NCI-H2171 treated with DMSO at 0.1 percent for 48 hours (cell line): ENCODE results near the gene FLG.
"Not testable (repeated sequence)": the region's sequence is repeated elsewhere in the genome, so short reads cannot be mapped to it uniquely, and the experiment has no call there.

Source experiments
- DNase-seq: peaks from one replicate; lab custom pipeline; 2025; lab: John Stamatoyannopoulos, UW

The FLG gene

GRCh38 chr1:152325111-152325510, at the start of gene FLG:
Gene FLG (minus strand): TSS chr1:152325239. CDS start chr1:152315456, 9,783 bp downstream.
- DNase-seq: no peak

DNA sequence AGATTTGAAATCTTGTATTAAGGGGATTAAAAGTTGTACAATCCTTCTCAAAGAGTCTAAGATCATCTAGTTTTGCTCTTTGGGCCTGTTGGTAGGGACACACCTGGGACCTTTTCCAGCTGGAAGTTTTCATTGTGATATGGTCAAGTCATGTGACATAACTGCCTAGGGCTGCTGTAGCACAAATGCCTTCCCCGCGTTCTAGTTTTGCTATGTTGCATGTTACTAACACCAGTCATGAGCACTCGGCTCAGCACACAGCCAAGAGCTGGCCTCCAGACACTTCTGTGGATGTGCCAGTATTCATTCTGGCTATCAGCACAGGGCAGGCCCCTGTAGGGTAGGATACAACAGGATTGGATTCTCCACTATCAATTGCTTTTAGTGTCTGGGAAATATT, 49.4 kb upstream of the FLG start:
- DNase-seq: no peak

- DNase-seq: no peak
Observed at GRCh38 chr1:152372672-152373071, 47.6 kb upstream of the FLG start.

DNA sequence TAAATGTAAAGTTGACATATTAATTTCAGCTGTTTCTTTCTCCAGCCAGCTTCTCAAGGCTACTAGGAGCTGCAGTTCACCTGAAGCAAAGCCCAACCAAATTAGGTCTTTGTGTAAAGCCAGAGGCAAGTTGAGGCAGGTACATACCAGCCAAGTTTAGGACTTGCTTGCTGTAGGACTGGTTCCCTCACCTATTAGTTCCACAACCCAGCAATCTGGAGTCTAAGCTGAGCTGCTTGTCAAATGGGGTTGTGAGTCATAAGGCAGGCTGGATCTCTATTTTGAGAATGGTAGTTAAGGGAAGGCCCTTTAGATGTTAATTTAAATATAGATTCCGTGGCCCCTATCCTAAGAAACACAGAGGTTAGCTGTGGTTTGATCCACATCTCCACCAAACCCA, 42.4 kb upstream of the FLG start:
- DNase-seq: no peak

GRCh38 chr1:152359906-152360305, 34.9 kb upstream of the FLG start, which contains the start of gene FLG2:
Gene FLG2 (minus strand): TSS chr1:152360006. CDS start chr1:152358884, 1,122 bp downstream.
- DNase-seq: no peak

DNA sequence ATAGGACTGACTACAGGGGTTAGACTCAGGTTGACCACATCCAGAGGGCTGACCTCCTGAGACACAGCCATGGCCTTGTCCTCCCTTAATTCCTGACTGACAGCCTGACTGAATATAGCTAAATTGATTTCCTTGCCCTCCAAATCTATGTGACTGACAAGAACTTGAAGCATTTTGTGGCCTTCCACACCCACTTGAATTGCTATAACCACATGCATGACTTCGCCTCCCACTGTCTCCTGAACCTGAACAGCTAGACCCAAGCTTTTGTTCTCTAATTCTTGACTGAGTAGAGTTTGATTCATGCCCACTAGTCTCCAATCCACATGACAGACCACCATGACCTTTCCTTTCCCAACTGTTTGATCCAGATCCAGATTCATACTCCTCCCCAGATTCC, 31.7 kb upstream of the FLG start:
- DNase-seq: no peak

DNA sequence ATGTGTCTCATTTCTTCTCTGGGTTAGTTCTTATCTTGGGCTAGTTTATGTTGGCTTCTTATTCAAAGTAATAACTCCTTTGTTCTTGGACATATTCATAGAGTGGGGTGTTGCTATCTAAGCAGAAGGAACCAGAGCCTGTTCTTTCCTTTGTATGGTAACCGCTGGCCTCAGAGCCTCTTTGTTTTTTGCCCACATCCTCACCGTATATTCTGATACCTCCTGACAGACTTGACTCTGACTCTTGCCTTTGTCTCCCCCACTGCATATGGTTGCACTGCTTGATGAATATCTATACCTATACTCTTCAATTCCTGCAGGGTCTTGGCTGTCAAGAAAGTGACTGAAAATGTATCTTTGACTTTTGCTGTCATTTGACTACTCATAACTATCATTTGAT, 24.6 kb upstream of the FLG start:
- no peak for DNase-seq

- peak; percentile 11 for DNase-seq
Observed at GRCh38 chr1:152348447-152348846, 23.4 kb upstream of the FLG start.

DNA sequence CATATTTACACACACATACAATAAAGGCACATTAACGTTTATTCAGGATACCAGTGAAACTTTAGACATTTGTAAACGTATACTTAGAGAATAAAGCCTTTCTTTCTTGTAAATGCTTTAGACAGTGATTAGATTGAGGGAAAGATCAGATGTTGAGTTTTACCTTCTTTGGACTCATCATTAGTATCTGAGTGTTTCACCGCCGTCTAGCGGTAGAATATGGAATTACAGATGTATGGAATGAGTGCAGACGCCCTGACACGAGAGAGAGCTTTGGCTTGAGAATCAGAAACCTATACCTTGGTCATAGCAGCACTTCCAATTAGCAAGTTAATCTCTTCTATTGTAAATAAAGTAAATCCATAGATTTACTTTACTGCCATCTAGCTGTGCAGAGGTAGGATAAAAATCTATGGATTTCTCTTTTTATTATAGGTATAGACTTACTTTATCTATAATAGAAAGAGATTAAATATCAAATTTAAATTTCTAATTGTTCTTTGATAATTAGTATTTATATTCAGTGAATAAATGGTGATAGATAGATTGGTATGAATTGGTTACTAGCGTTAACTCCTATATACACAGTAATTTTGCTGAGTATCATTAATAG, 22.2 kb upstream of the FLG start:
- peak; percentile 48 for DNase-seq

DNA sequence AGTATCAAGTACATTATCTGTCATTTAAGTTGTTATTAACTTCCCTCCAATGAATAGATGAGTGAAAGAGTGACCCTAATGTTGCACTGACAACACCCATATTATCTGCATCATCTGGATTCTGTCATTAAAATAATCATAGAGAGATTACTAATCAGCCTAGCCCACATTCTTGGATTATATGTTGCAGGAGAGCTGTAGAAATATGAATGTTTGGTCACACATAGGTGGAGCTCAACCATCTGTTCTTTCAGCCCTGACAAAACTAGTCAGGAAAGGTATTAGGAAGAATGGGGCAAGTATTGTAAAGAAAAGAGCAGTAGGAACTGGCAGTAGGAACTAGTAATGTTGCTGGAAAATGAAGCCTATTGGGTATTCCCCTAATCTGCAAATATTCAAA, 19.4 kb upstream of the FLG start:
- DNase-seq: no peak

DNA sequence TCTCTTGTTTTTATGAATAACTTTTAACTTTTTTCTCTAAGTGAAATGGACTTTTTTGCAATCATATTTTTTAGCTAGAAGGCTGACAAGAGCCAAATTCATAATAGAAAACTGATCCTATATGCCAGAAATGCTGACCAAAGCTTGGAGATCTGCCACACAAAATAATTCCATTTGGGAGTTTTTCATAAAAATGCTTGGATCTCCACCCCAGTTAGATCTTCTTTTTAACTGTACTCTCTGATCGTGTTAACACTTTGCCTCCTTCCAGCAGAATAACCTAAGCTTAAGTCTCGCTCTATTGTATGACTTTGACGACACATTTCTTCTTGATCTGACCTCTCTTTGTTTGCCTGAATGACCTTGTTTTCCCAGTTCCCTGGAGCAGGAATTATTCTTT, 18.0 kb upstream of the FLG start:
- no peak for DNase-seq

- DNase-seq: no peak
Observed at GRCh38 chr1:152335399-152335798, 10.4 kb upstream of the FLG start.

GRCh38 chr1:152328801-152329391, 3.9 kb upstream of the FLG start:
- DNase-seq: peak; percentile 11

DNA sequence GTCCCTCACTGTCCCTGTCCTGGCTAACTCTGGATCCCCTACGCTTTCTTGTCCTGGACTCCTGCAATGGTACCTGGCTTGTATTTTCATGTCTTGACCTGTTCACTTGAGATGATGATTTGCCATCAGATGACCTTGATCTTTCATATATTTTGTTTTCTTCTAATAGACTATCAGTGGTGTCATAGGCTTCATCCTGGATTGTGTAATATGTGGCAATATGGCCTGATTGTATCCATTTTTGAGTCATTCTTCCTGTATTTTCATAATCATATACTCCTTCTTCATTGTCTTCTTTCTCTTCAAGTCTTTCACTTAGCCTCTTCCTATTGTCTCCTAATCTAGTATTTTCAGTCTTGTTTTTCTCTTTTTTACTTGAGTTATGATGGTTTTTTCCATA, 11.1 kb downstream of the FLG start:
- no peak for DNase-seq

GRCh38 chr1:152313319-152313801, 11.7 kb downstream of the FLG start:
- no peak for DNase-seq

DNA sequence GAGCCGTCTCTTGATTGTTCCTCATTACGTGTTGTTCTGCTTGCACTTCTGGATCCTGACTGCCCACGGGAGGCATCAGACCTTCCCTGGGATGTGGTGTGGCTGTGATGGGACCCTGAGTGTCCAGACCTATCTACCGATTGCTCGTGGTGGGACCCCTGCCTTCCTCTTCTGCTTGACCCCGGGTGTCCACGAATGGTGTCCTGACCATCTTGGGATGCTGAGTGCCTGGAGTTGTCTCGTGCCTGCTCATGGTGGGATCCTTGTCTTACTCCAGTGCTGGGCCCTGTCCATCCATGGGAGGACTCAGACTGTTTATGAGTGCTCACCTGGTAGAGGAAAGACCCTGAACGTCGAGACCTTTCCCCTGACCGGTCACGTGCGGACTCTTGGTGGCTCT, 12.9 kb downstream of the FLG start:
- not testable (repeated sequence) for DNase-seq

- no peak for DNase-seq
Observed at GRCh38 chr1:152309955-152310354, 15.1 kb downstream of the FLG start.

GRCh38 chr1:152309320-152309901, 15.6 kb downstream of the FLG start:
- not testable (repeated sequence) for DNase-seq

DNA sequence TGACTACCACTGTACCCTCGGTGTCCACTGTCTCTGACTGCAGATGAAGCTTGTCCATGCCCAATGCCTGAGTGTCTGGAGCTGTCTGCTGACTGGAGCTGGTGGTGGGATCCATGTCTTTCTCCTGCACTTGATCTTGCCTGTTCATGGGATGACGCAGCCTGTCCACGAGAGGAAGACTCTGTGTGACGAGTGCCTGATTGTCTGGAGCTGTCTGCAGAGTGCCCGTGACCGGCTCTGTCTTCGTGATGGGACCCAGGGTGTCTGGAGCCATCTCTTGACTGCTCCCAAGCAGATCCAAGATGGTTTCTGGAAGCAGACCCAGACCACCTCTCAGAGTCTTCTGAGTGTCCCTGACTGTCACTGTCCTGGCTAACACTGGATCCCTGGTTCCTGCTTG, 16.3 kb downstream of the FLG start:
- not testable (repeated sequence) for DNase-seq

DNA sequence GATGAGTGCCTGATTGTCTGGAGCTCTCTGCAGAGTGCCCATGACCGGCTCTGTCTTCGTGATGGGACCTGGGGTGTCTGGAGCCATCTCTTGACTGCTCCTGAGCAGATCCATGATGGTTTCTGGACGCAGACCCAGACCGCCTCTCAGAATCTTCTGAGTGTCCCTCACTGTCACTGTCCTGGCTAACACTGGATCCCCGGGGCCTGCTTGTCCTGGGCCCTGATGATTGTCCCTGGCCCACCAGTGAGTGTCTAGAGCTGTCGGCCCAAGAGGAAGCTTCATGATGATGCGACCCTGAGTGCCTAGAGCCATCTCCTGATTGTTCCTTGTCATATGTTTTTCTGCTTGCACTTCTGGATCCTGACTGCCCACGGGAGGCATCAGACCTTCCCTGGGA, 17.1 kb downstream of the FLG start:
- DNase-seq: not testable (repeated sequence)

GRCh38 chr1:152306123-152306522, 18.9 kb downstream of the FLG start:
- DNase-seq: not testable (repeated sequence)

- DNase-seq: not testable (repeated sequence)
Observed at GRCh38 chr1:152304773-152305172, 20.3 kb downstream of the FLG start.

DNA sequence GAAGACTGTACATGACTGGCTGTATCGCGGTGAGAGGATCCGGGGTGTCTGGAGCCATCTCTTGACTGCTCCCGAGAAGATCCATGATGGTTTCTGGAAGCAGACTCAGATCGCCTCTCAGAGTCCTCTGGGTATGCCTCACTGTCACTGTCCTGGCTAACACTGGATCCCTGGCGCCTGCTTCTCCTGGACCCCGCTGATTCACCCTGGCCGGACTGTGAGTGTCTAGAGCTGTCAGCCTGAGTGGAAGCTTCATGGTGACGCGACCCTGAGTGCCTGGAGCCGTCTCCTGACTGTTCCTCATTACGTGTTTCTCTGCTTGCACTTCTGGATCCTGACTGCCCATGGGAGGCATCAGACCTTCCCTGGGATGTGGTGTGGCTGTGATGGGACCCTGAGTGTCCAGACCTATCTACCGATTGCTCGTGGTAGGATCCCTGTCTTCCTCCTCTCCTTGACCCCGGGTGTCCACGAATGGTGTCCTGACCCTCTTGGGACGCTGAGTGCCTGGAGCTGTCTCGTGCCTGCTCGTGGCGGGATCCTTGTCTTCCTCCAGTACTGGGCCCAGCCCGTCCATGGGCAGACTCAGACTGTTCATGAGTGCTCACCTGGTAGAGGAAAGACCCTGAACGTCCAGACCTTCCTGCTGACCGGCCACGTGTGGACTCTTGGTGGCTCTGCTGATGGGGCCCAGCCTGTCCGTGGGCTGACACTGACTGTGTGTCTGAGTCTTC, 21.7 kb downstream of the FLG start:
- not testable (repeated sequence) for DNase-seq
